ENCODE results near the gene SMPD3. TPM values are rescaled to one million over a fixed set of nuclear protein-coding genes. Genes with fewer than 3 reads are reported as not detected.

Gene SMPD3
- total RNA-seq, 1 experiment from 2014 or later = 0.17 TPM

DNA sequence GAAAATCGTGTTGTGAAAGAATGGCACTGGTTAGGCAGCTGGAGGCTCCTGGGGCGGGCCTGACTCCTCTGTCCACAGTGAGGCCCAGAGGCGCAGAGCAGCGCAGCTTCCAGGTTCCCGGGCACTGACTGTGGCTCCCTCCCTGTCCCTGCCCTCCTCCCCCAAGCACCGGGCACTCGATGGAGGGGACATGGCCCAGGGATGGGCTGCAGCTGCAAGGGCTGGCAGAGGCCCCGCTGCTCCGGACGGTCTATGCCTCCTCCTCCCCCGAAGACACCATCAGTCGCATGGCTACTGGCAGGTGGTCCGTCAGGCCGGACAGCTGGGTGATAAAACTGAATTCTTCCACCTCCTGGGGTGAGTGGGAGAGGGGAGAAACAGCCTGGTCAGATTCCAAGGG, 87.4 kb downstream of the SMPD3 start:
- BruUV-seq (replicated peaks) = no TSS peak
- Histone ChIP-seq H3K27ac (ENCODE audit: low read depth, low read length, poor library complexity, severe bottlenecking) (no peak overlapping the region), H3K27me3 (replicated peaks; ENCODE audit: insufficient read depth, low read depth, low read length, poor library complexity) (no peaks in the 10 kb centered on the region), H3K4me3 (ENCODE audit: low read depth, low read length, poor library complexity, severe bottlenecking) (no peak overlapping the region), H3K9me3 (ENCODE audit: low read depth, low read length, poor library complexity, severe bottlenecking) (no peaks in the 10 kb centered on the region), H3K4me1 (ENCODE audit: insufficient read depth, low read length, poor library complexity, severe bottlenecking) (peaks cover 9% of the 10 kb centered on the region), H3K36me3 (ENCODE audit: insufficient read depth, low read length, poor library complexity, severe bottlenecking) (peaks cover 4% of the 10 kb centered on the region)
- ChIA-PET CTCF (no interaction called here), POLR2A (ENCODE audit: low non-redundant PET) (no interaction called here)
- DNase-seq (ENCODE audit: low spot score) = no peak
- intact Hi-C loops (cut with micrococcal nuclease; ENCODE audit: unreplicated experiment) = loop anchor here (10.0 kb wide), 1 partner anchor 154 kb away; no protein-coding TSS in a partner anchor
- TF ChIP-seq EZH2 (IDR thresholded peaks at IDR 0.05; ENCODE audit: borderline replicate concordance, low read depth, low read length, poor library complexity, severe bottlenecking) = no peak
- TF ChIP-seq, protein P1, sequence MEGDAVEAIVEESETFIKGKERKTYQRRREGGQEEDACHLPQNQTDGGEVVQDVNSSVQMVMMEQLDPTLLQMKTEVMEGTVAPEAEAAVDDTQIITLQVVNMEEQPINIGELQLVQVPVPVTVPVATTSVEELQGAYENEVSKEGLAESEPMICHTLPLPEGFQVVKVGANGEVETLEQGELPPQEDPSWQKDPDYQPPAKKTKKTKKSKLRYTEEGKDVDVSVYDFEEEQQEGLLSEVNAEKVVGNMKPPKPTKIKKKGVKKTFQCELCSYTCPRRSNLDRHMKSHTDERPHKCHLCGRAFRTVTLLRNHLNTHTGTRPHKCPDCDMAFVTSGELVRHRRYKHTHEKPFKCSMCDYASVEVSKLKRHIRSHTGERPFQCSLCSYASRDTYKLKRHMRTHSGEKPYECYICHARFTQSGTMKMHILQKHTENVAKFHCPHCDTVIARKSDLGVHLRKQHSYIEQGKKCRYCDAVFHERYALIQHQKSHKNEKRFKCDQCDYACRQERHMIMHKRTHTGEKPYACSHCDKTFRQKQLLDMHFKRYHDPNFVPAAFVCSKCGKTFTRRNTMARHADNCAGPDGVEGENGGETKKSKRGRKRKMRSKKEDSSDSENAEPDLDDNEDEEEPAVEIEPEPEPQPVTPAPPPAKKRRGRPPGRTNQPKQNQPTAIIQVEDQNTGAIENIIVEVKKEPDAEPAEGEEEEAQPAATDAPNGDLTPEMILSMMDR (conservative IDR thresholded peaks at IDR 0.05; ENCODE audit: low read depth, low read length) = no peak

DNA sequence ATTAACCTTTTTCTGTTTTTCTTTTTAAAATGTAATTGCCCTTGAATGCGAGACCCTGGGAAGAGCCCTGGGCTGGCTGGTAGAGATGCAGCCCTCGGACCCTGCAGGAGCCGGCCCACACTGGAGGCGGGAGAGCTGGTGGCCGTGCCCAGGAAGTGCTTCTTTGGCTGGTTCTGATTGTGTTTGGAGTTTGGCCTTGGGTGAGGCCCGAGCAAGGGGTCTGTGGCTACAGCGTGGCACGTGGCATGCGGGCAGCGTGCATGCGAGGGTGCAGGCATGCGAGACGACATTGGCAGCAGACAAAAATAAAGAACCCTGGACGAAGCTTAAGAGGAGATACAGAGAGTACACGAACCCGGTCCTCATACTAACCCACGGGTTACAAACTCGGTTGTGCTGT, 87.8 kb downstream of the SMPD3 start:
- POLR2A ChIA-PET (ENCODE audit: low non-redundant PET) = no interaction called here
- CTCF ChIA-PET = no interaction called here
- intact Hi-C loops (cut with micrococcal nuclease; ENCODE audit: unreplicated experiment) = loop anchor here (10.0 kb wide), 1 partner anchor 154 kb away; no protein-coding TSS in a partner anchor

DNA sequence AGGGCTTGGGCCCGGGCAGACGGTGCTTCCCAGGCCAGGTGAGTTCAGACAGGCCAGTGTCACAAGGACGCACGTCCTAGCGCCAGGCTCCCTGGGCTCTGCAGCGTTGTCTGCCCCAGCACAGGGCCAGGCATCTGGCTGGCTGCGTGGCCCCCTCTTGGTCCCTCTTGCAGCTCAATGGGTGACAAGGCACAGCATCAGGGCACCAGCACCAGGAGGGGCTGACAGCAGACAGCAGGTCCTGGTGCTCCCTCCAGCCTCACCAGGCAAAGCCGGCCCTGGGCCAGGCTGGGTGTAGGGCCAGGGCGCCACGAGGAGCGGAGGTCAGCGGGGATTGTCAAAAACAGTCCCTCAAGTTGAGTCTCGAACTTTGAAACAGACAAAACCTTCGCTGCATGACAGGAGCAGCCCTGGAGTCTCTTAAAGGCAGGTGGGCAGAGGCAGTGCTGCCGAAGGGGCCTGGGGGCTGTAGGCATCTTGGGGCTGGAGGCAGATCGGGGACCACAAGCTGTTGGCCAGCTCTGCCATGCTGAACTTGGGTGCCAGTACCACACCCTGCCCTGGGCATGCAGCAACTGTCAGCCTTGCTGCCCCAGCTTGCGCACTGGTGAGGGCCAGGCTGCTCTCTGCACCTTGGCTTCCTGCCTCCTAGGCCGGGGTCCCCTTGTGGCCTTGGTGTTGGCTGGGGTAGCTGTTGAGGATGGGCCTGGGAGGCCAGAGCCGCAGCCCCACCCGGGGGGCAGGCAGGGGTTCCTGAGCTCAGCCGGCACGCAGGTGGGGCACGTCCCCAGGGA, 88.7 kb downstream of the SMPD3 start:
- Histone ChIP-seq H3K9me3 (ENCODE audit: low read depth, low read length, poor library complexity, severe bottlenecking) (no peaks in the 10 kb centered on the region), H3K4me1 (ENCODE audit: insufficient read depth, low read length, poor library complexity, severe bottlenecking) (peaks cover 7% of the 10 kb centered on the region), H3K27ac (ENCODE audit: low read depth, low read length, poor library complexity, severe bottlenecking) (no peak overlapping the region), H3K27me3 (replicated peaks; ENCODE audit: insufficient read depth, low read depth, low read length, poor library complexity) (no peaks in the 10 kb centered on the region), H3K4me3 (ENCODE audit: low read depth, low read length, poor library complexity, severe bottlenecking) (no peak overlapping the region), H3K36me3 (ENCODE audit: insufficient read depth, low read length, poor library complexity, severe bottlenecking) (peaks cover 10% of the 10 kb centered on the region)
- DNase-seq (ENCODE audit: low spot score) = no peak
- ChIA-PET POLR2A (ENCODE audit: low non-redundant PET) (no interaction called here), CTCF (no interaction called here)
- intact Hi-C loops (cut with micrococcal nuclease; ENCODE audit: unreplicated experiment) = loop anchor here (10.0 kb wide), 1 partner anchor 155 kb away; no protein-coding TSS in a partner anchor
- BruUV-seq (replicated peaks) = no TSS peak
- TF ChIP-seq, protein P1 (conservative IDR thresholded peaks at IDR 0.05; ENCODE audit: low read depth, low read length) = no peak
- no peak for TF ChIP-seq EZH2 (IDR thresholded peaks at IDR 0.05; ENCODE audit: borderline replicate concordance, low read depth, low read length, poor library complexity, severe bottlenecking)

More for the DNA sequence above, 87.8 kb downstream of the SMPD3 start:
- H3K9me3 ChIP-seq (ENCODE audit: low read depth, low read length, poor library complexity, severe bottlenecking) = no peaks in the 10 kb centered on the region
- TF ChIP-seq EZH2 (IDR thresholded peaks at IDR 0.05; ENCODE audit: borderline replicate concordance, low read depth, low read length, poor library complexity, severe bottlenecking) = no peak
- TF ChIP-seq, protein P1 (conservative IDR thresholded peaks at IDR 0.05; ENCODE audit: low read depth, low read length) = no peak
- H3K4me3 ChIP-seq (ENCODE audit: low read depth, low read length, poor library complexity, severe bottlenecking) = no peak overlapping the region
- no peaks in the 10 kb centered on the region for H3K27me3 ChIP-seq (replicated peaks; ENCODE audit: insufficient read depth, low read depth, low read length, poor library complexity)
- no peak for DNase-seq (ENCODE audit: low spot score)
- BruUV-seq (replicated peaks) = no TSS peak
- no peak overlapping the region for H3K27ac ChIP-seq (ENCODE audit: low read depth, low read length, poor library complexity, severe bottlenecking)
- peaks cover 9% of the 10 kb centered on the region for H3K4me1 ChIP-seq (ENCODE audit: insufficient read depth, low read length, poor library complexity, severe bottlenecking)
- H3K36me3 ChIP-seq (ENCODE audit: insufficient read depth, low read length, poor library complexity, severe bottlenecking) = peaks cover 4% of the 10 kb centered on the region
